OCI-LY3 (cell line): ENCODE measurements around the gene DBNDD2.

ENCODE experiments used
- H2AFZ ChIP-seq: fragments of 200-600, 300-600 bp; shearing (Covaris generic); 2 replicates; pipeline ENCODE4 v1.6.0; 2014; ENCODE audit warnings: antibody characterized with exemption, low read depth, low read length
- H3K27ac ChIP-seq: fragments of 200-600, 300-600 bp; sonication (generic); 2 replicates; pipeline ENCODE4 v1.5.1; 2014; ENCODE audit warnings: mild to moderate bottlenecking, low read length, moderate library complexity, mixed read lengths
- H3K27me3 ChIP-seq: fragments of 200-600, 300-600 bp; sonication (generic); 2 replicates; pipeline ENCODE4 v1.6.1; 2014; ENCODE audit warnings: low read depth, low read length, mixed read lengths
- H3K36me3 ChIP-seq: fragments of 200-600, 300-600 bp; sonication (generic); replicated peaks from 2 replicates; pipeline ENCODE3; 2014; ENCODE audit warnings: low read depth, low read length, mixed read lengths
- H3K4me1 ChIP-seq: fragments of 300-600, 200-600 bp; sonication (generic); 2 replicates; pipeline ENCODE4 v1.6.1; 2014; ENCODE audit warnings: low read length, mixed read lengths
- H3K4me2 ChIP-seq: fragments of 200-600, 300-600 bp; sonication (generic); 2 replicates; pipeline ENCODE4 v1.6.1; 2014; ENCODE audit warnings: low read length, mixed read lengths
- H3K4me3 ChIP-seq: fragments of 300-600, 200-600 bp; sonication (generic); 2 replicates; pipeline ENCODE4 v1.5.1; 2014; ENCODE audit warnings: antibody characterized with exemption, mild to moderate bottlenecking, low read length, moderate library complexity
- H3K79me2 ChIP-seq: fragments of 300-600, 200-600 bp; shearing (Covaris generic); 2 replicates; pipeline ENCODE4 v1.6.1; 2014; ENCODE audit warnings: mild to moderate bottlenecking, low read length, mixed read lengths
- H3K9ac ChIP-seq: fragments of 300-600, 200-600 bp; shearing (Covaris generic); 2 replicates; pipeline ENCODE4 v1.6.0; 2014; ENCODE audit warnings: mild to moderate bottlenecking, low read length, moderate library complexity
- H3K9me3 ChIP-seq: fragments of 200-600, 300-600 bp; shearing (Covaris generic); 2 replicates; pipeline ENCODE4 v1.6.1; 2014; ENCODE audit warnings: low read length, mixed read lengths; ENCODE audit not compliant: insufficient read depth
- H4K20me1 ChIP-seq: fragments of 200-600, 300-600 bp; sonication (generic); 2 replicates; pipeline ENCODE4 v1.6.1; 2016; ENCODE audit warnings: low read length, mixed read lengths; ENCODE audit not compliant: insufficient read depth
- EZH2phosphoT487 ChIP-seq: fragments of 200-600 bp; shearing (Covaris generic); IDR thresholded peaks from 2 replicates; pipeline ENCODE4 v1.6.1; 2018; ENCODE audit warnings: antibody characterized with exemption, mixed run types, low read depth
- TF ChIP-seq, protein P1 (sequence below): fragments of 200-600, 300-600 bp; sonication (generic); IDR thresholded peaks from 2 replicates; pipeline ENCODE4 v1.5.1; 2014; ENCODE audit warnings: antibody characterized with exemption, low read length, low read depth

Gene DBNDD2

GRCh38 chr20:45440891-45441685, 33.0 kb downstream of the DBNDD2 start:
- H4K20me1 ChIP-seq, result no peaks in the 10 kb centered on the region
- H3K27me3 ChIP-seq, result peaks cover 22% of the 10 kb centered on the region
- no peak overlapping the region for H2AFZ ChIP-seq
- H3K36me3 ChIP-seq, result no peaks in the 10 kb centered on the region
- H3K79me2 ChIP-seq, result no peaks in the 10 kb centered on the region
- H3K27ac ChIP-seq, result no peak overlapping the region
- H3K4me1 ChIP-seq, result peaks cover 11% of the 10 kb centered on the region
- H3K9me3 ChIP-seq, result no peaks in the 10 kb centered on the region
- TF ChIP-seq EZH2phosphoT487, result no peak
- TF ChIP-seq, protein P1, sequence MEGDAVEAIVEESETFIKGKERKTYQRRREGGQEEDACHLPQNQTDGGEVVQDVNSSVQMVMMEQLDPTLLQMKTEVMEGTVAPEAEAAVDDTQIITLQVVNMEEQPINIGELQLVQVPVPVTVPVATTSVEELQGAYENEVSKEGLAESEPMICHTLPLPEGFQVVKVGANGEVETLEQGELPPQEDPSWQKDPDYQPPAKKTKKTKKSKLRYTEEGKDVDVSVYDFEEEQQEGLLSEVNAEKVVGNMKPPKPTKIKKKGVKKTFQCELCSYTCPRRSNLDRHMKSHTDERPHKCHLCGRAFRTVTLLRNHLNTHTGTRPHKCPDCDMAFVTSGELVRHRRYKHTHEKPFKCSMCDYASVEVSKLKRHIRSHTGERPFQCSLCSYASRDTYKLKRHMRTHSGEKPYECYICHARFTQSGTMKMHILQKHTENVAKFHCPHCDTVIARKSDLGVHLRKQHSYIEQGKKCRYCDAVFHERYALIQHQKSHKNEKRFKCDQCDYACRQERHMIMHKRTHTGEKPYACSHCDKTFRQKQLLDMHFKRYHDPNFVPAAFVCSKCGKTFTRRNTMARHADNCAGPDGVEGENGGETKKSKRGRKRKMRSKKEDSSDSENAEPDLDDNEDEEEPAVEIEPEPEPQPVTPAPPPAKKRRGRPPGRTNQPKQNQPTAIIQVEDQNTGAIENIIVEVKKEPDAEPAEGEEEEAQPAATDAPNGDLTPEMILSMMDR, result no peak
- H3K4me3 ChIP-seq, result no peak overlapping the region
- H3K9ac ChIP-seq, result no peak overlapping the region
- no peak overlapping the region for H3K4me2 ChIP-seq

DNA sequence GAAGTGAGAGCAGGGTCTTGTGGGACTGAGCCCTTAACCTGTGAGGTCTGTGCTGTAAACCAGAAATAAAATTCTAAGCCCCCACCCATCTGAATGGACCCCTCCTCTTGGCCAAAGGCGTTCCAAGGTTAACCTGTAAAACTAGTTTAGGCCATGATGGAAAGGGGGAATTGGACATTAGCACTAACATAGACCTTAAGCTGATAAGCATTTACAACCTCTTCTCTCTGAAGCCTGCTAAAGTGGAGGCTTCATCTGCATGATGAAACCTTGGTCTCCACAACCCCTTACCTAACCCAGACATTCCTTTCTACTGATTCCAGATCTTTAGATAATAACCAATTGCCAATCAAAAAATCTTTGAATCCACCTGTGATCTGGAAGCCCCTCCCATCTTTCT, 33.7 kb downstream of the DBNDD2 start:
- TF ChIP-seq EZH2phosphoT487, result no peak
- TF ChIP-seq, protein P1, result no peak
- Histone ChIP-seq H3K27ac (no peak overlapping the region), H3K4me3 (no peak overlapping the region), H3K9me3 (no peaks in the 10 kb centered on the region), H3K27me3 (peaks cover 20% of the 10 kb centered on the region), H4K20me1 (no peaks in the 10 kb centered on the region), H3K79me2 (no peaks in the 10 kb centered on the region), H3K4me1 (peaks cover 4% of the 10 kb centered on the region), H3K9ac (no peak overlapping the region), H2AFZ (no peak overlapping the region), H3K4me2 (no peak overlapping the region), H3K36me3 (no peaks in the 10 kb centered on the region)

- Histone ChIP-seq H3K4me1 (no peaks in the 10 kb centered on the region), H3K79me2 (no peaks in the 10 kb centered on the region), H3K9ac (no peak overlapping the region), H3K27ac (no peak overlapping the region), H3K9me3 (no peaks in the 10 kb centered on the region), H3K36me3 (no peaks in the 10 kb centered on the region), H2AFZ (no peak overlapping the region), H3K27me3 (peaks cover 36% of the 10 kb centered on the region), H4K20me1 (no peaks in the 10 kb centered on the region), H3K4me2 (no peak overlapping the region), H3K4me3 (no peak overlapping the region)
- TF ChIP-seq, protein P1, result no peak
- TF ChIP-seq EZH2phosphoT487, result no peak
Observed at GRCh38 chr20:45444050-45444449, 36.0 kb downstream of the DBNDD2 start.

GRCh38 chr20:45445805-45446562, 37.9 kb downstream of the DBNDD2 start:
- Histone ChIP-seq H4K20me1 (no peaks in the 10 kb centered on the region), H3K36me3 (no peaks in the 10 kb centered on the region), H2AFZ (no peak overlapping the region), H3K79me2 (no peaks in the 10 kb centered on the region), H3K27ac (no peak overlapping the region), H3K4me2 (no peak overlapping the region), H3K9ac (no peak overlapping the region), H3K9me3 (no peaks in the 10 kb centered on the region), H3K4me3 (no peak overlapping the region), H3K4me1 (peaks cover 6% of the 10 kb centered on the region; the same call in 1 of the 2 replicates), H3K27me3 (peaks cover 39% of the 10 kb centered on the region)
- no peak for TF ChIP-seq EZH2phosphoT487
- TF ChIP-seq, protein P1, result peak; percentile 71
